WI38 (cell line): ENCODE measurements around the gene OR14K1.
"Not testable (repeated sequence)": the region's sequence is repeated elsewhere in the genome, so short reads cannot be mapped to it uniquely, and the experiment has no call there.

Experiments
- H3K4me3 ChIP-seq: 2 replicates; pipeline ENCODE4 v1.5.1; 2011; ENCODE audit warnings: low read depth, mild to moderate bottlenecking, control low read depth, low read length
- CTCF ChIP-seq: IDR thresholded peaks from 2 replicates; pipeline ENCODE4 v1.5.1; 2012; ENCODE audit warnings: low read depth, mild to moderate bottlenecking, control low read depth, low read length

OR14K1 gene

GRCh38 chr1:247746391-247746935, 8.0 kb downstream of the OR14K1 start:
- H3K4me3 ChIP-seq = no peak overlapping the region
- TF ChIP-seq CTCF = no peak

DNA sequence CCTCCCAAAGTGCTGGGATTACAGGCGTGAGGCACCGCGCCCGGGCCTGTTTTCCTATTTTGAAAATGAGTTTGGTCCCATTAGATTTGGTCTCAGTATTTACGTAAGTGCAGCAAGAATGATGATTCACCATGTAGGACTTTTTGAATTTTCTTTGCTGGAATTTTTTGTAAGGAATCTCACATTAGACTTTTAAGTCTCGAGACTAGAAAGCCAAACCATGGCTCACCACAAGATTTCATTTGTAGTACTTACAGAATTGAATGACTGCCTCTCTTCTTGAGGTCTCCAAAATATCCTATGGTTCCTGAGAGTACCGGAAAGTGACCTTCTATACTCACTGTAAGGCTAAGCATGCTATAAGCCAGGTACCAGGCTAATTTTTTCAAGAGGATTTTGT, 9.2 kb downstream of the OR14K1 start:
- no peak for TF ChIP-seq CTCF
- no peak overlapping the region for H3K4me3 ChIP-seq

DNA sequence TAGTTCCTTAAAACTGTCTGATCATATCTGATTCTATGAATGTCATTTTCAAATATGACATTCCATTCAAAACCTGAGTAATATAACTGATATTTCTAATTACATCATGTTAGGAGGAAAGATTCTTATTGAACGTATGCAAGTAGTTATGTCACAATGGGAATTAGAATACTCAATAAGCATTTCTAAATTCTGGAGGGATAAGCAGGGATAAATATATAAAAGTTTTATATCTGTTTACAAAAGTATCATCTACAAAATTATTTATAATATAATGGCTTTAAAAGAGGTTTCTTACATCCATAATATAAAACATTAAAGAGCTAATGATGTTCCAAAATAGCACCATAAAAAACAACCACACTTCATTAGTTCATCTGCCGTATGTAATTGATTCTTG, 9.6 kb downstream of the OR14K1 start, which contains the start of gene OR14A2:
Gene OR14A2 (minus strand): TSS at position 101 of the 400 bp plus-strand sequence.
- no peak for TF ChIP-seq CTCF
- H3K4me3 ChIP-seq = no peak within 1 kb of the TSS

GRCh38 chr1:247749870-247750269, 11.5 kb downstream of the OR14K1 start:
- no peak for TF ChIP-seq CTCF
- no peak overlapping the region for H3K4me3 ChIP-seq

DNA sequence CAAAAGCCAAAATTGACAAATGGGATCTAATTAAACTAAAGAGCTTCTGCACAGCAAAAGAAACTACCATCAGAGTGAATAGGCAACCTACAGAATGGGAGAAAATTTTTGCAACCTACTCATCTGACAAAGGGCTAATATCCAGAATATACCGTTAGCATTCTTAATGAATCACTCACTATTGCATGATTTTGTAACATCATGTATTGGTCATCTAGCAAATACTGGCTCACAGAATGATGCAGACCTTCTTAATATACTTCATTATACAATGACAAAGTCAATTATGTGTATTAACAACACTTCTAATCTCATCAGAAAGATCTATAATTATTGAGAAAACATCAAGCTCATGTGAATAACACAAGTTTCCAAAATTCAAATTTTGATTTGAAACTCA, 15.9 kb downstream of the OR14K1 start:
- not testable (repeated sequence) for H3K4me3 ChIP-seq

DNA sequence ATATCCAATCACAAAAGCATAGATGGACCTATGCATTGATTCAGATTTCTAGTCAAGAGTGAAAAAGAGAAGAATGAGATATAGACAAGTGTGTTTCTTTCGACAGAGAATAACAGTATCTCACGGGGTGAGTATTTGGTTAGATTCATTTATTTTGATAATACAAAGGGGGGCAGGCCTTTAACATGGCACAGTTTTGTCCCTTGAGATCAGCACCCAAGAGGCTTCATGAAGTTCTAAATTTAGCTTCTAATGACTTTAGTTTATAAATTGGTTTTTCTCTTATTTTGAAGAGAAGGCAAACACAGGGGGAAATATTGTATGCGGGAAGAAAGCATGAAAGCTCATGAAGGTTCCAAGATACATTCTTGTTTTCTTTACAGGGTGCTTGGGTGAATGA, 22.0 kb downstream of the OR14K1 start, which contains the start of gene OR1C1:
Gene OR1C1 (minus strand): TSS at position 101 of the 400 bp plus-strand sequence. CDS start 2,150 bp downstream, outside the sequence.
- TF ChIP-seq CTCF = no peak
- no peak within 1 kb of the TSS for H3K4me3 ChIP-seq

- no peak for TF ChIP-seq CTCF
- H3K4me3 ChIP-seq = no peak overlapping the region
These were observed 31.2 kb downstream of the OR14K1 start for GRCh38 chr1:247769603-247770002.
